Measurements from ENCODE around the gene WBP2. TPM values are rescaled to one million over a fixed set of nuclear protein-coding genes. Genes with fewer than 3 reads are reported as not detected.

Gene WBP2
- total RNA-seq, 1 experiment from 2014 or later = 72.3 TPM

DNA sequence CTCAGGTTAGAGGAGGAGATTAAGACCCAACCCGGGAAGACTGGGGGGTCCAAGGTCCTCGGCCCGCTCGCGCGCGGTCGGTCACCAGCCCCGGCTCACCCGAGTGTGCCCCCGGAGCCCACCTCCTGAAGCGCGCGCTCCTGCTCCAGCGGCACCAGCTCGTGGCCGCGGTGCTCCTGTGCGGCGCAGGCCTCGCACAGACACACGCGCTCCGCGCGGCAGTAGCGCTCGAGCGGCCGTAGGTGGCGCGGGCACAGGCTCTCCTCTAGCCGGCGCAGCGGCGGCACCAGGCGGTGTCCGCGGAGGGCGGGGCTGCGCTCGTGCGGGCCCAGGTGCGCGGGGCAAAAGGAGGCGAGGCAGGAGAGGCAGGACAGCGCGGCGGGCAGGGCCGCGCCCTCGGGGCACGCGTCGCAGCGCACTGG lies 22.6 kb upstream of the WBP2 start:
- peak; percentile 78 to 88 for DNase-seq
- BruUV-seq (replicated peaks) = no TSS peak
- H3K27me3 Mint-ChIP-seq (ENCODE audit: insufficient read depth, unreplicated experiment) = no peaks in the 10 kb centered on the region

DNA sequence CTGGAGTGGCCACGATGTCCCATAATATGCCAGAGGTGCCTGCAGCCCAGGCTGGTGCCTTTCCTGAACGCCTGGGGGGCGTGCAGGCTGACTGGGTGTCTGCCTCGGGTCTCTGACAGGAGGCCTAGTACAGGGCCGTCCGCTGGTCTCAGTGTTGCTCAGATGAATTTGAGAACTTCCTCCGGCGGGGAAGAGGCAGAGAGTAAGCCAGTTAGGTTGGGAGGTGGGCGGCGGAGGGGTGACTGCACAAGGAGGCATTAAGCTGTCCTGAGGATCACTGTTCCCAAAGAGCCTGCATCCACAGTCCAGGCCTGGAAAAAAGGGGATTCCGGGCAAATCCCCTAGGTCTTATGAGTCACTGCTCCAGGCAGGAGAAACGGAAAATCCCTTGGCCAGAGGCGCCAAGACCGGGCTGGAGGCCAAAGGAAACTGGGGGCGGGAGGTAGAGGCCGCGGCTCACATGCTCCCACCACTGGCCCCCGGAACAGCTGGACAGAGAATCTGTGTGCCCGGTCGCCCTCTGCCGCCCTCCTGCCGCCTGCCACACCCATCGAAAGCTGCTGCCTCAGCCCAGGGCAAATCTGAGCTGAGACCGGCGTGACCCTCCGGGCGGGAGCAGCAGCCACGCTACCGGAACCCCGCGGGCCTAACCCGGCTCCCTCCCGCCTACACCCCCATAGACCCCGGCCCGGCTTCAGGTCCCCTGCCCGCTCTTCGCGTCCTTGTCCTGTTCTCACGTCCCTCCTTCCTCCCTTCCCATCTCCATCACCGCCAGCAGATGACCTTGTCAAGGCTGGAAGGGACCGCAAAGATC lies 22.0 kb upstream of the WBP2 start:
- TF ChIP-seq, protein P1, sequence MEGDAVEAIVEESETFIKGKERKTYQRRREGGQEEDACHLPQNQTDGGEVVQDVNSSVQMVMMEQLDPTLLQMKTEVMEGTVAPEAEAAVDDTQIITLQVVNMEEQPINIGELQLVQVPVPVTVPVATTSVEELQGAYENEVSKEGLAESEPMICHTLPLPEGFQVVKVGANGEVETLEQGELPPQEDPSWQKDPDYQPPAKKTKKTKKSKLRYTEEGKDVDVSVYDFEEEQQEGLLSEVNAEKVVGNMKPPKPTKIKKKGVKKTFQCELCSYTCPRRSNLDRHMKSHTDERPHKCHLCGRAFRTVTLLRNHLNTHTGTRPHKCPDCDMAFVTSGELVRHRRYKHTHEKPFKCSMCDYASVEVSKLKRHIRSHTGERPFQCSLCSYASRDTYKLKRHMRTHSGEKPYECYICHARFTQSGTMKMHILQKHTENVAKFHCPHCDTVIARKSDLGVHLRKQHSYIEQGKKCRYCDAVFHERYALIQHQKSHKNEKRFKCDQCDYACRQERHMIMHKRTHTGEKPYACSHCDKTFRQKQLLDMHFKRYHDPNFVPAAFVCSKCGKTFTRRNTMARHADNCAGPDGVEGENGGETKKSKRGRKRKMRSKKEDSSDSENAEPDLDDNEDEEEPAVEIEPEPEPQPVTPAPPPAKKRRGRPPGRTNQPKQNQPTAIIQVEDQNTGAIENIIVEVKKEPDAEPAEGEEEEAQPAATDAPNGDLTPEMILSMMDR (IDR thresholded peaks at IDR 0.05; ENCODE audit: insufficient read depth in 1 of 2, low read depth in 1 of 2, low read length in 1 of 2, severe bottlenecking in 1 of 2, unreplicated experiment in 1 of 2) = no peak
- Histone ChIP-seq H3K9me3 (no peaks in the 10 kb centered on the region), H3K27me3 (replicated peaks; ENCODE audit: control insufficient read depth, insufficient read depth, low read length) (no peaks in the 10 kb centered on the region; the same call in 1 of the 2 replicates), H3K4me1 (peaks cover 22% of the 10 kb centered on the region), H3K4me3 (ENCODE audit: low read depth, low read length) (peak overlapping the region; percentile 46), H3K36me3 (ENCODE audit: control insufficient read depth, insufficient read depth, low read length) (no peaks in the 10 kb centered on the region)
- peak overlapping the region; percentile 70 for H3K4me3 Mint-ChIP-seq (ENCODE audit: unreplicated experiment)
- DNase-seq = peak in 1 of 2 experiments; percentile 46
- H3K27ac Mint-ChIP-seq (ENCODE audit: unreplicated experiment) = no peak overlapping the region
- H3K4me1 Mint-ChIP-seq (ENCODE audit: low read depth, unreplicated experiment) = peaks cover 12% of the 10 kb centered on the region
- intact Hi-C loops (cut with micrococcal nuclease; ENCODE audit: unreplicated experiment) = no loop called here
- BruUV-seq (replicated peaks) = no TSS peak
- POLR2A ChIA-PET = interaction anchor here (1.4 kb wide), 1 partner anchor 97 kb away, joined by 4 read pairs; a partner anchor contains a TSS
- H3K9me3 Mint-ChIP-seq (ENCODE audit: unreplicated experiment) = no peaks in the 10 kb centered on the region
- no peaks in the 10 kb centered on the region for H3K36me3 Mint-ChIP-seq (ENCODE audit: insufficient read depth, unreplicated experiment)
- CTCF ChIA-PET = interaction anchor here (0.5 to 3.4 kb wide), 10 partner anchors 9 to 362 kb away, joined by 3 to 34 read pairs (median 3); partner anchors contain the start of gene WBP2
- H3K27me3 Mint-ChIP-seq (ENCODE audit: insufficient read depth, unreplicated experiment) = no peaks in the 10 kb centered on the region

More for the DNA sequence above, 22.6 kb upstream of the WBP2 start:
- Histone ChIP-seq H3K36me3 (ENCODE audit: control insufficient read depth, insufficient read depth, low read length) (no peaks in the 10 kb centered on the region), H3K27me3 (replicated peaks; ENCODE audit: control insufficient read depth, insufficient read depth, low read length) (no peaks in the 10 kb centered on the region; the same call in 1 of the 2 replicates), H3K4me3 (ENCODE audit: low read depth, low read length) (peak overlapping the region; percentile 46), H3K9me3 (no peaks in the 10 kb centered on the region), H3K4me1 (peaks cover 17% of the 10 kb centered on the region)
- Mint-ChIP-seq H3K9me3 (ENCODE audit: unreplicated experiment) (no peaks in the 10 kb centered on the region), H3K27ac (ENCODE audit: unreplicated experiment) (no peak overlapping the region), H3K36me3 (ENCODE audit: insufficient read depth, unreplicated experiment) (no peaks in the 10 kb centered on the region), H3K4me1 (ENCODE audit: low read depth, unreplicated experiment) (peaks cover 12% of the 10 kb centered on the region), H3K4me3 (ENCODE audit: unreplicated experiment) (peak overlapping the region; percentile 70)
- ChIA-PET POLR2A (interaction anchor here (1.4 kb wide), 1 partner anchor 98 kb away, joined by 4 read pairs; a partner anchor contains a TSS), CTCF (interaction anchor here (0.5 to 3.4 kb wide), 11 partner anchors 9 to 362 kb away, joined by 3 to 34 read pairs (median 3); partner anchors contain the start of genes GALK1 and WBP2)
- intact Hi-C loops (cut with micrococcal nuclease; ENCODE audit: unreplicated experiment) = no loop called here
- TF ChIP-seq, protein P1 (IDR thresholded peaks at IDR 0.05; ENCODE audit: insufficient read depth in 1 of 2, low read depth in 1 of 2, low read length in 1 of 2, severe bottlenecking in 1 of 2, unreplicated experiment in 1 of 2) = peak; percentile 64 to 68

DNA sequence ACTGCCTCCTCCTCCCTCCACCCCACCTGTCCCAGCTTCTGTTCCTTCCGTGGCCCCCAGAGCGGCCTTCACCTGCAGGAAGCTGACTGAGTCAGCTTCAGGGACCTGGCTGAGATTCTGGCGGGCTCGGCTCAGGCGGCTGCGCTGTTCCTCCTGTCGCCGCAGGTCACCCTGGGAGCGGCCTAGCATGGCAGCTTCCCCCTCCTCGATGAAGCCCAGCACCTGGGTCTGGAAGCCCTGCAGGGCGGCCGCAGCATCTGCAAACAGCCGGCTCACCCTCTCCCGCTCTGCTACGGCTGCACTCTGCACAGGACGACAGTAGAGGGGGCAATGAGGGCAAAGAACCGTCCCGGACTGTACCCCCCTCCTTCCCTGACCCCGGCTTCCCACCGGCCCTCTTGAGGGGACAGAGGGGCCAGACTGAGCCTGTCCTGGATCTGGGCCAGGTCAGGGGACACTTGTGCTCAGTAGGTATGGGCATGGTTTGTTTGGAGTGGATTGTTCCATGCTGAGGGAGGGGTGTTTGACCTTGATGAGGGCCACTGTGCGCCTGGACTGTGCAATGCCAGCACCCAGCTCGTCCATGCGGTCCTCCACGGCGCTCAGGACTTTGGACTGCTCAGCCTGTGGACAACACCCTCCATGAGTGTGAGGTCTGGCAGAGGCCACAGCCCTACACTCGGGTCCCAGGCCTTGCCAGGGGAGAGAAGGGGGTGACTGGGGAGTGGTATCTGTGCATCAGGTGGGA lies 21.2 kb upstream of the WBP2 start:
- CTCF ChIA-PET = interaction anchor here (0.6 to 1.5 kb wide), 3 partner anchors 12 to 20 kb away, joined by 3 to 5 read pairs (median 3); partner anchors contain the start of gene TRIM65
- no peaks in the 10 kb centered on the region for H3K9me3 ChIP-seq
- Mint-ChIP-seq H3K9me3 (ENCODE audit: unreplicated experiment) (no peaks in the 10 kb centered on the region), H3K4me1 (ENCODE audit: low read depth, unreplicated experiment) (peaks cover 12% of the 10 kb centered on the region), H3K4me3 (ENCODE audit: unreplicated experiment) (no peak overlapping the region), H3K27me3 (ENCODE audit: insufficient read depth, unreplicated experiment) (no peaks in the 10 kb centered on the region), H3K27ac (ENCODE audit: unreplicated experiment) (no peak overlapping the region), H3K36me3 (ENCODE audit: insufficient read depth, unreplicated experiment) (no peaks in the 10 kb centered on the region)
- peaks cover 22% of the 10 kb centered on the region for H3K4me1 ChIP-seq
- intact Hi-C loops (cut with micrococcal nuclease; ENCODE audit: unreplicated experiment) = no loop called here
- no peaks in the 10 kb centered on the region; the same call in 1 of the 2 replicates for H3K27me3 ChIP-seq (replicated peaks; ENCODE audit: control insufficient read depth, insufficient read depth, low read length)
- TF ChIP-seq, protein P1 (IDR thresholded peaks at IDR 0.05; ENCODE audit: insufficient read depth in 1 of 2, low read depth in 1 of 2, low read length in 1 of 2, severe bottlenecking in 1 of 2, unreplicated experiment in 1 of 2) = no peak
- no TSS peak for BruUV-seq (replicated peaks)
- peak in 1 of 2 experiments; percentile 53 for DNase-seq
- POLR2A ChIA-PET = no interaction called here
- no peaks in the 10 kb centered on the region for H3K36me3 ChIP-seq (ENCODE audit: control insufficient read depth, insufficient read depth, low read length)
- no peak overlapping the region for H3K4me3 ChIP-seq (ENCODE audit: low read depth, low read length)

Measured in Caco-2 (cell line).